Measurements from ENCODE around the gene C5orf63. TPM values are rescaled to one million over a fixed set of nuclear protein-coding genes. Genes with fewer than 3 reads are reported as not detected.

Gene C5orf63
- total and polyA plus RNA-seq, 9 of the 15 experiments (the other 6 are each of a cell fraction or from before 2014, with no cell fraction given): 1.8 to 24.6 (median 6.2) TPM

GRCh38 chr5:127030259-127031146, 42.8 kb downstream of the C5orf63 start, which contains the start of gene MARCHF3 (continued):
- TF ChIP-seq, protein P1, sequence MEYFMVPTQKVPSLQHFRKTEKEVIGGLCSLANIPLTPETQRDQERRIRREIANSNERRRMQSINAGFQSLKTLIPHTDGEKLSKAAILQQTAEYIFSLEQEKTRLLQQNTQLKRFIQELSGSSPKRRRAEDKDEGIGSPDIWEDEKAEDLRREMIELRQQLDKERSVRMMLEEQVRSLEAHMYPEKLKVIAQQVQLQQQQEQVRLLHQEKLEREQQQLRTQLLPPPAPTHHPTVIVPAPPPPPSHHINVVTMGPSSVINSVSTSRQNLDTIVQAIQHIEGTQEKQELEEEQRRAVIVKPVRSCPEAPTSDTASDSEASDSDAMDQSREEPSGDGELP (CRISPR knock-in tag; IDR thresholded peaks at IDR 0.05; ENCODE audit: borderline replicate concordance): peak; percentile 81
- TF ChIP-seq ZNF212 (CRISPR knock-in tag; IDR thresholded peaks at IDR 0.05) (no peak), ZNF436 (CRISPR knock-in tag; IDR thresholded peaks at IDR 0.05) (no peak), RAD51 (IDR thresholded peaks at IDR 0.05; ENCODE audit: borderline replicate concordance, low read depth) (no peak), RHOXF2B (CRISPR knock-in tag; conservative IDR thresholded peaks at IDR 0.05) (0 out of 2 replicates have a peak, but pooled peaks have one; percentile 48), RB1 (IDR thresholded peaks at IDR 0.05; ENCODE audit: low read depth) (peak; percentile 72), ERF (CRISPR knock-in tag; IDR thresholded peaks at IDR 0.05) (peak; percentile 20; the same call in 1 of the 2 replicates), TARDBP (IDR thresholded peaks at IDR 0.05) (no peak), LARP7 (IDR thresholded peaks at IDR 0.05) (no peak), SMARCA4 (IDR thresholded peaks at IDR 0.05) (peak; percentile 69), SNAPC5 (CRISPR knock-in tag; IDR thresholded peaks at IDR 0.05) (no peak), HMGN3 (IDR thresholded peaks at IDR 0.05; ENCODE audit: borderline replicate concordance, extremely low read depth, insufficient read length, low read depth, low read length) (peak; percentile 79), ZNF12 (CRISPR knock-in tag; IDR thresholded peaks at IDR 0.05) (no peak), HDAC6 (IDR thresholded peaks at IDR 0.05; ENCODE audit: low read depth, low read length) (no peak), MED1 (CRISPR knock-in tag; IDR thresholded peaks at IDR 0.05; ENCODE audit: borderline replicate concordance) (no peak), NR2C2 (CRISPR knock-in tag; IDR thresholded peaks at IDR 0.05) (peak; percentile 54; the same call in 1 of the 2 replicates), NR2C2 (tag; IDR thresholded peaks at IDR 0.05) (no peak), BRD4 (IDR thresholded peaks at IDR 0.05) (no peak), SMAD3 (CRISPR knock-in tag; conservative IDR thresholded peaks at IDR 0.05) (peak; percentile 12; the same call in 1 of the 2 replicates), GABPA (tag; conservative IDR thresholded peaks at IDR 0.05; ENCODE audit: low read depth) (peak; percentile 54; the same call in 1 of the 2 replicates), ZNF584 (CRISPR knock-in tag; IDR thresholded peaks at IDR 0.05; ENCODE audit: low read depth) (no peak), MTA3 (IDR thresholded peaks at IDR 0.05; ENCODE audit: borderline replicate concordance) (peak; percentile 95), BHLHE40 (IDR thresholded peaks at IDR 0.05; ENCODE audit: low read length) (peak; percentile 14; the same call in 1 of the 2 replicates), GABPB1 (CRISPR knock-in tag; IDR thresholded peaks at IDR 0.05) (peak; percentile 81), XRCC3 (IDR thresholded peaks at IDR 0.05) (no peak)
- TF ChIP-seq, protein P2, sequence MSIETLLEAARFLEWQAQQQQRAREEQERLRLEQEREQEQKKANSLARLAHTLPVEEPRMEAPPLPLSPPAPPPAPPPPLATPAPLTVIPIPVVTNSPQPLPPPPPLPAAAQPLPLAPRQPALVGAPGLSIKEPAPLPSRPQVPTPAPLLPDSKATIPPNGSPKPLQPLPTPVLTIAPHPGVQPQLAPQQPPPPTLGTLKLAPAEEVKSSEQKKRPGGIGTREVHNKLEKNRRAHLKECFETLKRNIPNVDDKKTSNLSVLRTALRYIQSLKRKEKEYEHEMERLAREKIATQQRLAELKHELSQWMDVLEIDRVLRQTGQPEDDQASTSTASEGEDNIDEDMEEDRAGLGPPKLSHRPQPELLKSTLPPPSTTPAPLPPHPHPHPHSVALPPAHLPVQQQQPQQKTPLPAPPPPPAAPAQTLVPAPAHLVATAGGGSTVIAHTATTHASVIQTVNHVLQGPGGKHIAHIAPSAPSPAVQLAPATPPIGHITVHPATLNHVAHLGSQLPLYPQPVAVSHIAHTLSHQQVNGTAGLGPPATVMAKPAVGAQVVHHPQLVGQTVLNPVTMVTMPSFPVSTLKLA (conservative IDR thresholded peaks at IDR 0.05): peak in 1 of 2 experiments; percentile 76; a peak in 2 of 4 replicates
- TF ChIP-seq, protein P3, sequence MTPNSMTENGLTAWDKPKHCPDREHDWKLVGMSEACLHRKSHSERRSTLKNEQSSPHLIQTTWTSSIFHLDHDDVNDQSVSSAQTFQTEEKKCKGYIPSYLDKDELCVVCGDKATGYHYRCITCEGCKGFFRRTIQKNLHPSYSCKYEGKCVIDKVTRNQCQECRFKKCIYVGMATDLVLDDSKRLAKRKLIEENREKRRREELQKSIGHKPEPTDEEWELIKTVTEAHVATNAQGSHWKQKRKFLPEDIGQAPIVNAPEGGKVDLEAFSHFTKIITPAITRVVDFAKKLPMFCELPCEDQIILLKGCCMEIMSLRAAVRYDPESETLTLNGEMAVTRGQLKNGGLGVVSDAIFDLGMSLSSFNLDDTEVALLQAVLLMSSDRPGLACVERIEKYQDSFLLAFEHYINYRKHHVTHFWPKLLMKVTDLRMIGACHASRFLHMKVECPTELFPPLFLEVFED (CRISPR knock-in tag; conservative IDR thresholded peaks at IDR 0.05): no peak
